ENCODE measurements around the gene ZFR.

DNA sequence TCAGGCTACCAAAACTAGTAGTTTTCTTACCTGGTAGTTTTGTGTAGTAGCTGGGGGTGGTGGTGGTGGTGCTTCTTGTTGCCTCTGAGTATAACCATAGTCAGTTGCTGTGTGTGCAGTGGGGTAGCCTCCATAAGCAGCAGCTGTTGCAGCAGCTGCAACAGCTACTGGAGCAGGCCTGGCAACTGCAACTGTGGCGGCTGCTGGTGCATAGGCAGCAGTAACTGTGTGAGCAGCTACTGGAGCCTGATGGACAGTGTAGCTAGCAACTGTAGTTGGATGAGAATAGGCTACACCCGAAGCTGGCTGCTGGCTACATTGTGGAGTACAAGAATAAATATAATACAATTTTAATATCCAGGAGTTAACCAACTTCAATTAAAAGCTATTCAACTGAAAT lies 24.7 kb downstream of the ZFR start:
- no peak for TF ChIP-seq CTCF (IDR thresholded peaks at IDR 0.05)
- no peak for TF ChIP-seq POLR2AphosphoS5 (IDR thresholded peaks at IDR 0.05; ENCODE audit: low read depth, low read length)
- TF ChIP-seq SIN3A (IDR thresholded peaks at IDR 0.05; ENCODE audit: borderline replicate concordance, insufficient read depth, low read depth, low read length), result no peak

Measured in Panc1 (cell line).